Activated CD4-positive, alpha-beta T cell treated with anti-CD3 and anti-CD28 coated beads, Interleukin-2, amount 10 ng/mL, durations not matched to agents 7 days and 5 days (primary cell): ENCODE results near the gene RFTN1. TPM values are rescaled to one million over a fixed set of nuclear protein-coding genes. Genes with fewer than 3 reads are reported as not detected.
"Not testable (repeated sequence)": the region's sequence is repeated elsewhere in the genome, so short reads cannot be mapped to it uniquely, and the experiment has no call there.

ENCODE experiments used
- CTCF ChIA-PET: fragments of 350-600 bp; sonication (Branson Sonifier 250); formaldehyde crosslinking; loops from one replicate; lab custom pipeline; 2021; ENCODE audit warnings: antibody characterized with exemption; lab: Charles Lee
- POLR2A ChIA-PET: fragments of 350-600 bp; sonication (Branson Sonifier 250); formaldehyde crosslinking; loops from one replicate; lab custom pipeline; 2021; ENCODE audit warnings: antibody characterized with exemption; lab: Charles Lee
- DNase-seq: peaks from one replicate; pipeline ENCODE4 v3.0.0-alpha.2; 2020
- H3K27ac Mint-ChIP-seq: one replicate; pipeline ENCODE4 v1.8.0; 2021; ENCODE audit warnings: mild to moderate bottlenecking, moderate library complexity, mixed read lengths
- H3K27me3 Mint-ChIP-seq: one replicate; pipeline ENCODE4 v1.8.0; 2021; ENCODE audit warnings: mixed read lengths
- H3K36me3 Mint-ChIP-seq: one replicate; pipeline ENCODE4 v1.8.0; 2021; ENCODE audit warnings: low read depth, mixed read lengths
- H3K4me1 Mint-ChIP-seq: one replicate; pipeline ENCODE4 v1.8.0; 2021; ENCODE audit warnings: mixed read lengths
- H3K4me3 Mint-ChIP-seq: one replicate; pipeline ENCODE4 v1.8.0; 2021; ENCODE audit warnings: mild to moderate bottlenecking, moderate library complexity, mixed read lengths
- H3K9me3 Mint-ChIP-seq: one replicate; pipeline ENCODE4 v1.8.0; 2021; ENCODE audit warnings: mixed read lengths
- total RNA-seq, 2 experiments: library from RNA; stranded (reverse); gene quantifications; one replicate each; pipeline ENCODE4 v1.2.3, GENCODE V29; 2021

Gene RFTN1
- total RNA-seq, 2 experiments from 2014 or later, result 57.3 to 57.9 TPM

GRCh38 chr3:16313886-16314645, 199.4 kb downstream of the RFTN1 start:
- Mint-ChIP-seq H3K27me3 (no peaks in the 10 kb centered on the region), H3K4me1 (peaks cover 93% of the 10 kb centered on the region), H3K36me3 (peaks cover 89% of the 10 kb centered on the region), H3K27ac (peak overlapping the region; percentile 89), H3K4me3 (peak overlapping the region; percentile 44), H3K9me3 (no peaks in the 10 kb centered on the region)
- DNase-seq, result peak; percentile 5
- ChIA-PET CTCF (interaction anchor here (0.6 to 4.1 kb wide), 10 partner anchors 9 to 203 kb away, joined by 3 to 14 read pairs (median 4); partner anchors contain the start of genes DPH3 and OXNAD1), POLR2A (interaction anchor here (1.4 kb wide), 1 partner anchor 26 kb away, joined by 3 read pairs; no protein-coding TSS in a partner anchor)

GRCh38 chr3:16311960-16312451, 201.5 kb downstream of the RFTN1 start:
- CTCF ChIA-PET, result interaction anchor here (0.7 to 4.1 kb wide), 8 partner anchors 9 to 291 kb away, joined by 3 to 14 read pairs (median 5); partner anchors contain the start of genes DPH3 and OXNAD1
- POLR2A ChIA-PET, result interaction anchor here (1.1 kb wide), 1 partner anchor 11 kb away, joined by 3 read pairs; no protein-coding TSS in a partner anchor
- H3K4me1 Mint-ChIP-seq, result peaks cover 90% of the 10 kb centered on the region
- DNase-seq, result peak; percentile 77
- H3K36me3 Mint-ChIP-seq, result peaks cover 88% of the 10 kb centered on the region
- no peaks in the 10 kb centered on the region for H3K9me3 Mint-ChIP-seq
- H3K27me3 Mint-ChIP-seq, result no peaks in the 10 kb centered on the region
- H3K27ac Mint-ChIP-seq, result peak overlapping the region; percentile 93
- H3K4me3 Mint-ChIP-seq, result peak overlapping the region; percentile 60

- Mint-ChIP-seq H3K27ac (peak overlapping the region; percentile 92), H3K36me3 (peaks cover 86% of the 10 kb centered on the region), H3K4me3 (peak overlapping the region; percentile 14), H3K4me1 (peaks cover 90% of the 10 kb centered on the region)
- DNase-seq, H3K9me3 Mint-ChIP-seq, POLR2A ChIA-PET, H3K27me3 Mint-ChIP-seq: not testable (repeated sequence)
- CTCF ChIA-PET, result interaction anchor here (1.1 to 1.5 kb wide), 2 partner anchors 9 to 20 kb away, joined by 3 to 5 read pairs; no protein-coding TSS in a partner anchor
Observed at GRCh38 chr3:16310486-16310885, 203.0 kb downstream of the RFTN1 start.

- peak overlapping the region; percentile 92 for H3K27ac Mint-ChIP-seq
- H3K4me1 Mint-ChIP-seq, result peaks cover 90% of the 10 kb centered on the region
- no peaks in the 10 kb centered on the region for H3K27me3 Mint-ChIP-seq
- ChIA-PET POLR2A (no interaction called here), CTCF (no interaction called here)
- peak; percentile 73 for DNase-seq
- peak overlapping the region; percentile 70 for H3K4me3 Mint-ChIP-seq
- peaks cover 86% of the 10 kb centered on the region for H3K36me3 Mint-ChIP-seq
- H3K9me3 Mint-ChIP-seq, result no peaks in the 10 kb centered on the region
Observed at GRCh38 chr3:16309558-16309957, 203.9 kb downstream of the RFTN1 start.

- no peak for DNase-seq
- H3K36me3 Mint-ChIP-seq, result peaks cover 85% of the 10 kb centered on the region
- H3K4me3 Mint-ChIP-seq, result no peak overlapping the region
- peaks cover 88% of the 10 kb centered on the region for H3K4me1 Mint-ChIP-seq
- no peaks in the 10 kb centered on the region for H3K9me3 Mint-ChIP-seq
- ChIA-PET CTCF (interaction anchor here (1.2 to 2.6 kb wide), 5 partner anchors 13 to 41 kb away, joined by 3 to 7 read pairs (median 5); no protein-coding TSS in a partner anchor), POLR2A (no interaction called here)
- no peak overlapping the region for H3K27ac Mint-ChIP-seq
- no peaks in the 10 kb centered on the region for H3K27me3 Mint-ChIP-seq
Observed at GRCh38 chr3:16308727-16309126, 204.8 kb downstream of the RFTN1 start.

- Mint-ChIP-seq H3K9me3 (no peaks in the 10 kb centered on the region), H3K4me3 (peak overlapping the region; percentile 5), H3K36me3 (peaks cover 84% of the 10 kb centered on the region), H3K4me1 (peaks cover 87% of the 10 kb centered on the region), H3K27me3 (no peaks in the 10 kb centered on the region), H3K27ac (peak overlapping the region; percentile 67)
- DNase-seq, result no peak
- POLR2A ChIA-PET, result no interaction called here
- CTCF ChIA-PET, result interaction anchor here (0.8 to 2.6 kb wide), 7 partner anchors 12 to 243 kb away, joined by 3 to 7 read pairs (median 4); no protein-coding TSS in a partner anchor
Observed at GRCh38 chr3:16307832-16308531, 205.5 kb downstream of the RFTN1 start.

- Mint-ChIP-seq H3K9me3 (no peaks in the 10 kb centered on the region), H3K27me3 (no peaks in the 10 kb centered on the region), H3K4me3 (peak overlapping the region; percentile 66), H3K36me3 (peaks cover 85% of the 10 kb centered on the region), H3K4me1 (peaks cover 91% of the 10 kb centered on the region), H3K27ac (peak overlapping the region; percentile 81)
- ChIA-PET CTCF (interaction anchor here (1.3 to 6.5 kb wide), 6 partner anchors 10 to 33 kb away, joined by 3 to 60 read pairs (median 5); no protein-coding TSS in a partner anchor), POLR2A (interaction anchor here (0.9 to 1.1 kb wide), 2 partner anchors 11 to 15 kb away, joined by 3 to 4 read pairs; no protein-coding TSS in a partner anchor)
- DNase-seq, result peak; percentile 37
Observed at GRCh38 chr3:16305111-16305541, 208.4 kb downstream of the RFTN1 start.

- POLR2A ChIA-PET, result interaction anchor here (0.9 to 1.1 kb wide), 2 partner anchors 10 to 14 kb away, joined by 3 to 4 read pairs; no protein-coding TSS in a partner anchor
- H3K36me3 Mint-ChIP-seq, result peaks cover 83% of the 10 kb centered on the region
- H3K4me1 Mint-ChIP-seq, result peaks cover 91% of the 10 kb centered on the region
- DNase-seq, result no peak
- peak overlapping the region; percentile 81 for H3K27ac Mint-ChIP-seq
- H3K9me3 Mint-ChIP-seq, result no peaks in the 10 kb centered on the region
- CTCF ChIA-PET, result interaction anchor here (1.3 to 6.5 kb wide), 5 partner anchors 9 to 32 kb away, joined by 3 to 60 read pairs (median 6); no protein-coding TSS in a partner anchor
- peak overlapping the region; percentile 66 for H3K4me3 Mint-ChIP-seq
- H3K27me3 Mint-ChIP-seq, result no peaks in the 10 kb centered on the region
Observed at GRCh38 chr3:16304061-16305010, 209.2 kb downstream of the RFTN1 start.

GRCh38 chr3:16303037-16303575, 210.4 kb downstream of the RFTN1 start:
- Mint-ChIP-seq H3K27me3 (no peaks in the 10 kb centered on the region), H3K4me3 (peak overlapping the region; percentile 81), H3K36me3 (peaks cover 85% of the 10 kb centered on the region), H3K27ac (peak overlapping the region; percentile 92), H3K9me3 (no peaks in the 10 kb centered on the region), H3K4me1 (peaks cover 94% of the 10 kb centered on the region)
- CTCF ChIA-PET, result interaction anchor here (1.3 to 6.5 kb wide), 3 partner anchors 8 to 16 kb away, joined by 3 to 60 read pairs (median 8); no protein-coding TSS in a partner anchor
- POLR2A ChIA-PET, result no interaction called here
- DNase-seq, result no peak

GRCh38 chr3:16302082-16302631, 211.3 kb downstream of the RFTN1 start:
- POLR2A ChIA-PET, result no interaction called here
- H3K36me3 Mint-ChIP-seq, result peaks cover 86% of the 10 kb centered on the region
- CTCF ChIA-PET, result interaction anchor here (0.6 to 6.5 kb wide), 5 partner anchors 11 to 1118 kb away, joined by 3 to 60 read pairs (median 4); no protein-coding TSS in a partner anchor
- no peaks in the 10 kb centered on the region for H3K27me3 Mint-ChIP-seq
- H3K4me3 Mint-ChIP-seq, result peak overlapping the region; percentile 81
- DNase-seq, result no peak
- peaks cover 95% of the 10 kb centered on the region for H3K4me1 Mint-ChIP-seq
- H3K9me3 Mint-ChIP-seq, result peaks cover 2% of the 10 kb centered on the region
- peak overlapping the region; percentile 92 for H3K27ac Mint-ChIP-seq

- DNase-seq, result peak; percentile 51
- CTCF ChIA-PET, result interaction anchor here (0.6 to 6.5 kb wide), 8 partner anchors 9 to 1119 kb away, joined by 3 to 60 read pairs (median 4); no protein-coding TSS in a partner anchor
- POLR2A ChIA-PET, result interaction anchor here (0.6 to 1.3 kb wide), 2 partner anchors 11 to 165 kb away, joined by 3 read pairs; no protein-coding TSS in a partner anchor
- Mint-ChIP-seq H3K9me3 (peaks cover 5% of the 10 kb centered on the region), H3K4me1 (peaks cover 94% of the 10 kb centered on the region), H3K36me3 (peaks cover 86% of the 10 kb centered on the region), H3K27me3 (no peaks in the 10 kb centered on the region), H3K27ac (peak overlapping the region; percentile 92), H3K4me3 (peak overlapping the region; percentile 81)
Observed at GRCh38 chr3:16301507-16301906, 212.0 kb downstream of the RFTN1 start.
